Measurements from ENCODE around the gene AGAP1.
"Not testable (repeated sequence)": the region's sequence is repeated elsewhere in the genome, so short reads cannot be mapped to it uniquely, and the experiment has no call there.

The AGAP1 gene

GRCh38 chr2:236120829-236121228, 627.0 kb downstream of the AGAP1 start:
- no peak for DNase-seq

DNA sequence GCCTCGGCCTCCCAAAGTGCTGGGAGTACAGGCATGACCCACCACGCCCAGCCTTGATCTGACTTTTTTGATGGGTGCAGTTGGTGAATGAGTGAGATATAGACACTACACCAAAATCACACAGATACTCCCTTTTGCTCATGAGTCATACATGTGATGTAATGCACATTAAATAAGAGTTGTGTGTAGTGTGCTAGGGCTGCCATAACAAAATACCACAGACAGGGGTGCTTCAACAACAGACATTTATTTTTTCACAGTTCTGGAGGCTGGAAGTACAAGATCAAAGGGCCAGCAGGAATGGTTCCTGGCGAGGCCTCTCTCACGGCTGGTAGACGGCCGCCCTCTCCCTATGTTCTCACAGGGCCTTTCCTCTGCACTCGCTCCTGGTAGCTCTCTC, 627.7 kb downstream of the AGAP1 start:
- no peak for DNase-seq

GRCh38 chr2:236122236-236122635, 628.4 kb downstream of the AGAP1 start:
- DNase-seq = no peak

GRCh38 chr2:236123716-236124115, 629.9 kb downstream of the AGAP1 start:
- no peak for DNase-seq

DNA sequence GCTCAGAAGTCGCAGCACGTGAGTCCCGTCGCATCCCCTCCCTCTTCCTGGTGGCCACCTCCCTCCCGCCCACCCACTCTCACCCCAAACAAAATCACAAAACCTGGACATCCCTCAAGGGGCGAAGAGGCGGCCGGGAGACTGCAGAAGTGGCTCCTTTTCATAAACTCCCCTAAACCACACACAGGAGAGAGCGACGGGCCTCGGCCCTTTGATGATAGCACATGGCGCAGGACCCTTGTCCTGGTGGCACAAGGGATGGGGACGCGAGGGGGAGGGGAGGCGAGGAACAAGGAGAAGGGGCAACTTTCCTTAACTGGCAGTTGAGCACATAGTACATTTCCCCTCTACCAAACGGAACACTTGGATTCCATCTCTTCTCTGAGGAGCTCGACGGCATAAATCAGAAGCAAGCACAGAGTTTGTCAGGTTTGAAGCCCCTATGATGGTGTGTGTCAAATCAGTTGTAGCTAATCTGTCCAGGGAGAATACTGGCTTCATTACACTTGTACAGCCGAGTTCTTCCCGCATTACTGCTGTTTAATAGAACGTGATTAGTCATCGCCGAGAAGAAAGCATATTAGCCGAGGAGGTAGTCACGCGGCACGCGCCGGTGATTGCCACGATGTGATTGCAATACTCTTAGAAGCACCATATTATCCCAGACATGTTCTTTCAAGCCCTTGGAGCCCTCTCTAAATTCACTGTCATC, 630.5 kb downstream of the AGAP1 start:
- DNase-seq = no peak

DNA sequence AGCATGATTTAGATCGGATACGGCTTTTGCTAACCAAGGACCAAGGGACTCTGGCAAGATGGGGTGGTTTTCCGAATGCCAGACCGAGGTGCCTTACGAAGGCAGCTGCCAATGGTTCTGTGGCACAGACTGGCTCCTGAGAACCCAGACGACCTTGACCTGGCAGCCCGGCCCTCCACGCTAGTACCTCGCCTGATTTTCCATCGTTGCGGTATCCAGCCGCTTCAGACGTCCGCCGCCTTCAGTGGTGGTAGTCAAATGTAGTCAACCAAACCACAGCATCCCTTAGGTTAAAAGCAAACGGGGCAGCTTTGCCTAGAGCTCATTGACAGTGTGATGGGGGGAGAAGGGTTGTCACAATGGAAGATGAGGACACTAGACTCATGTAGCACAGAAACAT, 631.7 kb downstream of the AGAP1 start:
- no peak for DNase-seq

- DNase-seq = no peak
Observed at GRCh38 chr2:236127010-236127409, 633.2 kb downstream of the AGAP1 start.

GRCh38 chr2:236128321-236128720, 634.5 kb downstream of the AGAP1 start:
- no peak for DNase-seq

DNA sequence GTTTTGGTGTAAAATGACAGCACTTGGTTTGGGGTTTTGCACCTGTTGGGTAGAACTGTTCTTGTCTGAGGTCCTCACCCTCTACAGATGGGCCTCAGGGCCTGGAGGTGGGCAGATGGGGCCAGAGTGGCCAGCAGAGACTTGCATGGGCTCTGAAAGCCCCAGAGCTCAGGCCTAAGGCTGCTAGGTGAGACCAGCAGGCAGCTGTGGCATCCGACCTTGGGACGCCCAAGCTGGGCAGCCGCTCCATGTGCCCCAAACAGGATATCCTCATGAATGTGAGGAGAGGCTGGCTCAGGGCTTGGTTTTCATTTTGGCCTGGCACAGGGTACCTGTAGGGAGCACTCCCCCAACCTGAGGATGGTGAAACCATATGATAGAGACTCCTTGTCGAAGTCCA, 636.1 kb downstream of the AGAP1 start:
- no peak for DNase-seq

GRCh38 chr2:236130349-236130998, 636.6 kb downstream of the AGAP1 start:
- no peak for DNase-seq

DNA sequence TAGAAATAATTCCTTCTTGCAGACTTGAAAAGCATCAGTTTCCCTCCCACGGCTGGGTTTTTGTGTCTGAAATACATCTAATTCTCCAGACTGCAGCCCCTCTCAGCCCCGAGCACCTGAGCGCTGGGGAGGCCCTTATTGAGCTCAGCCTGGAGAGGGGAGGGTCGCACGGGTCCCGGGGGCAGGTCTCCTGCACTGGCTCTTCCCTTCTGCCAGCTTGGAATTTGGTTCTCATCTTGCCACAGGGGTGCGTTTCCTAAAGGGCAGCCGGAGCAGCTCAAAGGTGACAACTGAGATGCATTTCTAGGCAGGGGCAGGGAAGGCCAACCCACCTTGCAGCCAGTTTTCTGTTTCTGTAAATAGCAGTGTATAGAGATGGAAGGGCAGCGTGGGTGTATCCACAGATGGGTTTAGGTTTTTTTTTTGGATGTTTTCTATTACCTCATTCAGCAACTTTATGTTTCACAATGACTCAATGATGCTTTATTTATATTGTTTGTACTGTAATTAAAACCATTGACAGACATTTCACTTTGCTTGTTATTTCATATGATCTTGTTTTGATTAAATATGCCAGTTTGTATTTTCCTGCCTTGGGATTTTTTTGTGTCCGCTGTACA, 637.3 kb downstream of the AGAP1 start:
- DNase-seq = no peak

DNA sequence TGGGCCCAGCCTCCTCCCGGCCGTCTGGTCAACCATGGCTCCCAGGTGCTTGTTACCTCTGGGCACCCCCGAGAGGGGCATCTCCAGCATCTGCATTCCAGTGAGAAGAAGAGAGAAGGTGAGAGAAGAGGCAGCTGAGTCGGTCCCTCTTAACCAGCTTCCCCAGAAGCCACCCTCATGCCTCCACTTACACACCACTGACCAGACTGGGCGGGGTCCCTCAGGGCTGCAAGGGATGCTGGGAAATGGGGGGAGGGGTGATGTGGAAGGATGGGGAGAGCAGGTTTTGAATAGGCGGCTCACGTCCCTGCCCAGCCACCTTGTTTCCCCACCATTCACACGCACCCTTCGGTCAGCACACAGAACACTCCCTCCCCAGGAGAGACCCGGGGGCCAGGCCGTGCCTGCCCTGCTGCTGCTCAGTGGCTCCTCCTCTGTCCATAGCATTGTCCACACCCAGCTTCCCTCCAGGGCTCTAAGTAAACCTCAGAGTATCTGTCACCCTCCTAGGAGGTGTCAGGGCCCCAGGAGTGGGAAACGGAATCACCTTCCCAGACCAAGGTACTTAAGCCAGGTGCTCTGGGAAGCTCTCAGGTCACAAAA, 639.7 kb downstream of the AGAP1 start:
- no peak for DNase-seq

DNA sequence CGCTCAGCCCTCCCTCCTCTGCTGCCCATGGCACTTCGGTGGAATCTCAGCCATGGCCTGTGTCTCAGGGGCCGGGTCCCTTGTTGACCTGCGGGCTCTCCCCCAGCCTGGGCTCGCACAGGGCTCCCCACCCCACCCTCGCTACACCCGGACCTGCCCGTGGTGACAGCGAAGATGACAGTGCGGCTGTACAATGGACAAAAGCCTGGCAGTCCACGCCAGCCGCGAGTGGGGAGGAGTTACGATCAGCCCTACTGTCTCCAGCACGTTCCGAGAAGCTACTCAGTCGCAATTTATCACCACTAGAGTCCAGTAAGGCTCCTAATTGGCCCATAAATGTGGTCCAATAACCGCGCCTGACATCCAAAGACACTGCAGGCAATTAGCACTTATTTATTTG, 642.7 kb downstream of the AGAP1 start:
- no peak for DNase-seq

- no peak for DNase-seq
Observed at GRCh38 chr2:236137066-236137465, 643.2 kb downstream of the AGAP1 start.

DNA sequence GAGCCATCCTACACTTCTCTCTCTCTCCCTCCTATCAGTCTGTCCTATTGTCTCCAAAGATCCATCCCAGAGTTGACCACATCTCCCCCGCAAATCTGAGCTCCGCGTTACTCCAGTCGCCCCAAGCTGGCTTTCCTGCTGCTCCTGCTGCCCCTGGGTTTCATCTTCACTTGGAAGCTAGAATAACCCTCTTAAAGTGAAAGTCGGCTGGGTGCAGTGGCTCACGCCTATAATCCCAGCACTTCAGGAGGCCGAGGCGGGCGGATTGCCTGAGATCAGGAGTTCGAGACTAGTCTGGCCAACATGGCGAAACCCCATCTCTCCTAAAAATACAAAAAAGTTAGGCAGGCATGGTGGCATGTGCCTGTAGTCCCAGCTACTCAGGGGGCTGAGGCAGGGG, 647.8 kb downstream of the AGAP1 start:
- DNase-seq = not testable (repeated sequence)

- no peak for DNase-seq
Observed at GRCh38 chr2:236143811-236144210, 650.0 kb downstream of the AGAP1 start.

GRCh38 chr2:236146436-236146835, 652.6 kb downstream of the AGAP1 start:
- no peak for DNase-seq

- no peak for DNase-seq
Observed at GRCh38 chr2:236155406-236155805, 661.6 kb downstream of the AGAP1 start.

DNA sequence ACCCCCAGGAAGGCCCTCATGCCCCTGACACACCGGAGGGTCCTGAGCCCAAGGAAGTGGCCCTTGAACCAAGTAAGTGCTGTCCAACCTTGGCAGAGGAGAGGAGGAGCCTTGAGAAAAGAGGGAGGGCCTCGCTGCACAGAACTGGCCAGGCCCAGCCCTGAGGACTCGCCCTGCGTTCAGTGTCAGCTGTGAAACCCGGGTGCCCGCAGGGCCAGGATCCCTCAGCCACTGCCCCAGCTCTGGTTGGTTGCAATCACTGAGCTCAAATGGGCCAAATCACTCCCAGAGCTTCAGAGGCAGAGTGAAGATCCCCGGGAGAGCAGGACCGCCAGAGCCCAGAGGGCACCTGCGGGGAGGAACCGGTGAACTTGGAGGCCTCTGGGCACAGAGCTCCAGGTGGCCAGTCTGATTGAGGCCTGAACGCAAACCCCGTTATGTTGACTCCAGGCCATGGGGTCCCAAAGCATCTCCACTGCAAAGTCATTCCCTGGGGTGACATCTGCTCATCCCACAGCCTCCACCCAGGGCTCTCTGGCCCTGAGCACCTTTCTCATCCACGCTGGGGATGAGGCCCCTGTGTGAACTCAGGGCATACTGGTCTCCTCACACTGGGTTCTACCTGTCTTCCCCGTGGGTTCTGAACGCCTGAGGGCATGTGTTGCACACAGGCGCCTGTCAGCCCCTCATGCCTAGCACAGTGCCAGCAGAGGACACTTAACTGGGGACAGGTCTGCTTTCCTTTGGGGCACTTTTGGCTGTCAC, 662.4 kb downstream of the AGAP1 start:
- no peak for DNase-seq

DNA sequence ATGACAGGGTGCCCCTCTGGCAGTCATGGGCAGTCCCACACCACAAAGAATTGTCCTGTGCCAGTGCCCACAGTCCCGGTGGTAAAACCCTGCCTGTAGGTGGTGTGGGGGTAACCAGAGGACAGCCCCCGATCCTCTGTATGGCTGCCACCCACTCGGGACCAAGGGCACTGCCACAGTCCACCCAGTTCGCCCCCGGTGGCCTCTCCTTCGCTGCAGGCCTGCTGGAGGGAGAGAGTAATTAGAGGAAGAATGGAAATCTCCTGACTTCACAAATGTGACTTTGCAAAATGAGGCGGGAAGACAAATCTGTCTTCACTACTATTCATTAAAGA, 663.0 kb downstream of the AGAP1 start:
- no peak for DNase-seq

- DNase-seq = no peak
Observed at GRCh38 chr2:236157366-236157765, 663.5 kb downstream of the AGAP1 start.

DNA sequence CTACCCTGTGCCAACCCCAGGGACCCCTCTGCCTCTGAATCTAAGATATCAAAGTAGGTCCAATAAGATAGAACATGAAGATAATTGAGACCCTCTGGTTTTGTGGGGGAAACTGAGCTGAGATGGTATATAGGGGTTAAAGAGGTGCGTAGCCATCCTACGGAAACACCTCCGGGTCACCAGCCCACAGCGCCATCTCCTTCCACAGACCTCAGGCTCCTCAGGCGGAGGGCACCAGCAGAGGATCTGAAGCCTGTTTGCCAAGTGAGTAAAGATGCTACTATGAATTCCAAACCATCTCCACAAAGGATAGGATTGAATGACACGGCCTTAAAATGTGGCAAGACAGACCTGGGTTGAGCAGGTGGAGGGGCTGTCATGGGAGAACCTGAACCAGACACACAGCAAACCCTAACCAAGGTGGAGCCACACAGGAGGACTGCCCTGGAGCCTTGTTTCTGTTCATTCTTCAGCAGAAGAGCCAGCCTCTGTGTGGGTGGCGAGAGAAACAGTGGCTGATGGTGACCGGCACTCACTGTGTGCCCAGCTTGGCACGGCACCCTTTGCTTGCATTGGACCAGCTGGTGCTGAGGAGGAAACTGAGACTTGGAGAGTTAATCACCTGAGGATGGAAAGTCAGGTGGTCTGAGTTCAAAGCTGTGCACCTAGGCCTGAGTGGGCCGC, 664.1 kb downstream of the AGAP1 start:
- no peak for DNase-seq

Data from activated CD4-positive, alpha-beta T cell treated with anti-CD3 and anti-CD28 coated beads, Interleukin-2, amount 50 U/mL, for 1 hour (primary cell).